GM23248 (cell line): Measurements from ENCODE around the gene EDAR. TPM values are rescaled to one million over a fixed set of nuclear protein-coding genes. Genes with fewer than 3 reads are reported as not detected.

ENCODE experiments used
- DNase-seq: peaks from one replicate; pipeline ENCODE4 v3.0.0-alpha.2; 2015
- H2AFZ ChIP-seq: fragments of 200-600 bp; sonication (generic); 2 replicates; pipeline ENCODE4 v1.6.1; 2016; ENCODE audit warnings: antibody characterized with exemption
- H3F3A ChIP-seq: fragments of 200-600 bp; sonication (generic); 2 replicates; pipeline ENCODE4 v1.6.1; 2016; ENCODE audit warnings: mild to moderate bottlenecking, antibody characterized with exemption, mixed run types; ENCODE audit not compliant: insufficient read depth
- H3K27ac ChIP-seq: fragments of 200-600 bp; sonication (generic); 2 replicates; pipeline ENCODE4 v1.5.1; 2016; ENCODE audit warnings: mild to moderate bottlenecking
- H3K27me3 ChIP-seq: fragments of 200-600 bp; sonication (generic); replicated peaks from 2 replicates; pipeline ENCODE4 v1.6.1; 2016; ENCODE audit warnings: mild to moderate bottlenecking; ENCODE audit not compliant: insufficient read depth
- H3K36me3 ChIP-seq: fragments of 200-600 bp; sonication (generic); 2 replicates; pipeline ENCODE4 v1.6.1; 2016; ENCODE audit warnings: low read depth, mild to moderate bottlenecking
- H3K4me1 ChIP-seq: fragments of 200-600 bp; sonication (generic); 2 replicates; pipeline ENCODE4 v1.6.1; 2016; ENCODE audit warnings: mild to moderate bottlenecking; ENCODE audit not compliant: insufficient read depth
- H3K4me2 ChIP-seq: fragments of 200-600 bp; sonication (generic); one replicate; pipeline ENCODE4 v1.6.1; 2016; ENCODE audit warnings: mild to moderate bottlenecking; ENCODE audit not compliant: unreplicated experiment
- H3K4me3 ChIP-seq: fragments of 200-600 bp; sonication (generic); 2 replicates; pipeline ENCODE4 v1.5.1; 2016; ENCODE audit warnings: mild to moderate bottlenecking
- H3K79me2 ChIP-seq: fragments of 200-600 bp; sonication (generic); 2 replicates; pipeline ENCODE4 v1.6.1; 2016; ENCODE audit warnings: mild to moderate bottlenecking; ENCODE audit not compliant: insufficient read depth
- H3K9ac ChIP-seq: fragments of 200-600 bp; sonication (generic); 2 replicates; pipeline ENCODE4 v1.6.1; 2016; ENCODE audit warnings: mild to moderate bottlenecking
- H3K9me2 ChIP-seq: fragments of 200-600 bp; sonication (generic); 2 replicates; pipeline ENCODE4 v1.6.1; 2016; ENCODE audit warnings: mixed run types, mild to moderate bottlenecking, moderate library complexity; ENCODE audit not compliant: insufficient read depth
- H3K9me3 ChIP-seq: fragments of 200-600 bp; sonication (generic); one replicate; pipeline ENCODE4 v1.6.1; 2017; ENCODE audit warnings: low read depth
- H4K20me1 ChIP-seq: fragments of 200-600 bp; sonication (generic); 2 replicates; pipeline ENCODE4 v1.6.0; 2016; ENCODE audit not compliant: insufficient read depth
- EZH2 ChIP-seq: fragments of 200-600 bp; sonication (generic); IDR thresholded peaks from 2 replicates; pipeline ENCODE4 v1.6.1; 2018; ENCODE audit warnings: antibody characterized with exemption, mild to moderate bottlenecking; ENCODE audit not compliant: insufficient read depth, poor library complexity, severe bottlenecking
- EZH2phosphoT487 ChIP-seq: fragments of 200-600 bp; sonication (generic); IDR thresholded peaks from 2 replicates; pipeline ENCODE4 v1.6.1; 2018; ENCODE audit warnings: antibody characterized with exemption, moderate library complexity, mild to moderate bottlenecking, low read depth; ENCODE audit not compliant: insufficient read depth
- WGBS, 2 experiments: methylation state at CpG; one replicate each; pipeline ENCODE4 v1.1.6; 2015 to 2017; ENCODE audit warnings: low lambda C conversion rate in 2 of 2, low coverage in 1 of 2; ENCODE audit errors: missing lambda C conversion rate in 2 of 2; 5-methylcytosine and 5-hydroxymethylcytosine counted together
- in situ Hi-C: fragments of 300-500 bp; cut with MboI; formaldehyde crosslinking; loops from 2 replicates; pipeline ENCODE4 v1.15.0; 2020
- polyA plus RNA-seq: library from polyadenylated mRNA; unstranded; fragments of >200 nt; fragmentation: Nextera tagmentation; extraction: Ambion mirVana; gene quantifications from 2 replicates; pipeline ENCODE4 v1.2.1, GENCODE V29; 2016
- total RNA-seq: library from RNA; depleted of rRNA; stranded (reverse); fragments of >200 nt; shearing (Covaris generic); gene quantifications from 2 replicates; pipeline ENCODE4 v1.2.3, GENCODE V29; 2014

The EDAR gene
- total and polyA plus RNA-seq, 2 experiments from 2014 or later = not detected

GRCh38 chr2:108907822-108908712 is 81.0 kb downstream of the EDAR start:
- Histone ChIP-seq H4K20me1 (no peaks in the 10 kb centered on the region), H3K9me2 (no peaks in the 10 kb centered on the region), H3K27me3 (peaks cover 46% of the 10 kb centered on the region), H3K9me3 (no peaks in the 10 kb centered on the region), H3K4me1 (no peaks in the 10 kb centered on the region), H3K9ac (no peak overlapping the region), H3K36me3 (no peaks in the 10 kb centered on the region), H3K79me2 (no peaks in the 10 kb centered on the region), H3K27ac (no peak overlapping the region), H3K4me2 (no peak overlapping the region), H3K4me3 (no peak overlapping the region), H2AFZ (no peak overlapping the region), H3F3A (no peaks in the 10 kb centered on the region)
- no peak for TF ChIP-seq EZH2
- TF ChIP-seq EZH2phosphoT487 = no peak
- DNase-seq = no peak
- 53 to 55% methylated on average over 24 of the region's 24 CpGs for WGBS, 2 experiments
- in situ Hi-C loops = no loop called here

GRCh38 chr2:108906403-108907077 is 82.5 kb downstream of the EDAR start:
- WGBS, 2 experiments = 43% methylated on average over 14 to 15 of the region's 15 CpGs
- Histone ChIP-seq H2AFZ (no peak overlapping the region), H4K20me1 (no peaks in the 10 kb centered on the region), H3K9me3 (no peaks in the 10 kb centered on the region), H3K9me2 (no peaks in the 10 kb centered on the region), H3K9ac (no peak overlapping the region), H3K27me3 (peaks cover 55% of the 10 kb centered on the region), H3K79me2 (no peaks in the 10 kb centered on the region), H3K4me3 (no peak overlapping the region), H3K4me1 (no peaks in the 10 kb centered on the region), H3K36me3 (no peaks in the 10 kb centered on the region), H3K4me2 (no peak overlapping the region), H3F3A (no peaks in the 10 kb centered on the region), H3K27ac (no peak overlapping the region)
- no peak for DNase-seq
- in situ Hi-C loops = no loop called here
- TF ChIP-seq EZH2 = no peak
- no peak for TF ChIP-seq EZH2phosphoT487

- H3K9me3 ChIP-seq = no peaks in the 10 kb centered on the region
- no peaks in the 10 kb centered on the region for H3F3A ChIP-seq
- H3K4me2 ChIP-seq = no peak overlapping the region
- no peaks in the 10 kb centered on the region for H3K9me2 ChIP-seq
- peaks cover 52% of the 10 kb centered on the region for H3K27me3 ChIP-seq
- in situ Hi-C loops = no loop called here
- TF ChIP-seq EZH2phosphoT487 (no peak), EZH2 (no peak)
- H4K20me1 ChIP-seq = no peaks in the 10 kb centered on the region
- H3K36me3 ChIP-seq = no peaks in the 10 kb centered on the region
- no peak overlapping the region for H3K9ac ChIP-seq
- no peak overlapping the region for H2AFZ ChIP-seq
- no peaks in the 10 kb centered on the region for H3K4me1 ChIP-seq
- no peak overlapping the region for H3K27ac ChIP-seq
- H3K4me3 ChIP-seq = no peak overlapping the region
- no peaks in the 10 kb centered on the region for H3K79me2 ChIP-seq
- WGBS, 2 experiments = 64 to 72% methylated on average over 12 to 13 of the region's 13 CpGs
- no peak for DNase-seq
Measured at GRCh38 chr2:108905906-108906305, 83.1 kb downstream of the EDAR start.

GRCh38 chr2:108905176-108905575 is 83.8 kb downstream of the EDAR start:
- Histone ChIP-seq H4K20me1 (no peaks in the 10 kb centered on the region), H3K4me3 (no peak overlapping the region), H3K4me1 (no peaks in the 10 kb centered on the region), H3K27ac (no peak overlapping the region), H3K36me3 (no peaks in the 10 kb centered on the region), H3K27me3 (peaks cover 47% of the 10 kb centered on the region), H3K9me2 (no peaks in the 10 kb centered on the region), H2AFZ (no peak overlapping the region), H3K4me2 (no peak overlapping the region), H3K9me3 (no peaks in the 10 kb centered on the region), H3F3A (no peaks in the 10 kb centered on the region), H3K79me2 (no peaks in the 10 kb centered on the region), H3K9ac (no peak overlapping the region)
- no peak for DNase-seq
- TF ChIP-seq EZH2 = no peak
- no peak for TF ChIP-seq EZH2phosphoT487
- in situ Hi-C loops = no loop called here
- WGBS, 2 experiments = 48 to 62% methylated on average over 3 of the region's 3 CpGs
